HG03280 (cell line): Measurements from ENCODE around the gene HPSE2.

Experiments used
- ATAC-seq: cut with Tn5 transposase; IDR thresholded peaks from one replicate; pipeline ENCODE4 v1.9.1; 2021; ENCODE audit warnings: mild to moderate bottlenecking, moderate library complexity; ENCODE audit not compliant: unreplicated experiment

Gene HPSE2

DNA sequence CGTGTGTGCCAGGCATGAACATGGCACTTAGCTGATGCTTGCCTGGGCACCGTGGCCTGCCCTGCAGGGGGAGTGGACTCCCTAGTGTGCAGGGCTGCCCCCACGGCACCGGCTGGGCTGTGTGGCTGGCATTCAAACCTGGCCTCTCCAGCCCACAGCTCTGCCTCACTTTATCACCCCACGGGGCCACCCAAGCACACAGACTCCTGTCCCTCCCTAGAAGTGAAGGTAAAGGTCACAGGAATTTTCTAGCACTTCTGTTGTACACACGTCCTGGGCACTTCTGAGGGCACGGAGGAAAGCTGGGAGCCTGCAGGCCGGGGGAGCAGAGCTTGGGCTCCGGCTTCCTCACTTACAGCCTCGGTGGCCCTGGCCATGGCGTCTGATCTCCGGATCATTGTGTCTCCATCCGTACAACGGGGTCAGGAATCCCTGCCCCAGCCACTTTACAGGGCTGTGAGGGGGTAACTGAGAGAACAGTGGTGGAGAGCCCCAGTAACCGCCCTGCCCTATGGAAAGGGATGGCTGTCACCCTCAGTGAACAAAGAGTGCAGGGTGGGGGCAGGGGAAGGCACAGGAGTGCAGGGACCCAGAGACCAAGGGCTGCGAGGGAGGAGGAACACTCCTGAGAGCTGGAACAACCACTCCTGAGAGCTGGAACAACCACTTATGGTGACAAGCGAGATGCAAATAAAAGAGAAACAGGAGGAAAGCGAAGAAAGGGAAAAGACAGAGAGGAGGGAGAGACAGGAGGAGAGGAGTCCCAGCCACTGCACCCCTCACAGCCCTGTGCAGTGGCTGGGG is 816.8 kb downstream of the HPSE2 start:
- no peak for ATAC-seq

DNA sequence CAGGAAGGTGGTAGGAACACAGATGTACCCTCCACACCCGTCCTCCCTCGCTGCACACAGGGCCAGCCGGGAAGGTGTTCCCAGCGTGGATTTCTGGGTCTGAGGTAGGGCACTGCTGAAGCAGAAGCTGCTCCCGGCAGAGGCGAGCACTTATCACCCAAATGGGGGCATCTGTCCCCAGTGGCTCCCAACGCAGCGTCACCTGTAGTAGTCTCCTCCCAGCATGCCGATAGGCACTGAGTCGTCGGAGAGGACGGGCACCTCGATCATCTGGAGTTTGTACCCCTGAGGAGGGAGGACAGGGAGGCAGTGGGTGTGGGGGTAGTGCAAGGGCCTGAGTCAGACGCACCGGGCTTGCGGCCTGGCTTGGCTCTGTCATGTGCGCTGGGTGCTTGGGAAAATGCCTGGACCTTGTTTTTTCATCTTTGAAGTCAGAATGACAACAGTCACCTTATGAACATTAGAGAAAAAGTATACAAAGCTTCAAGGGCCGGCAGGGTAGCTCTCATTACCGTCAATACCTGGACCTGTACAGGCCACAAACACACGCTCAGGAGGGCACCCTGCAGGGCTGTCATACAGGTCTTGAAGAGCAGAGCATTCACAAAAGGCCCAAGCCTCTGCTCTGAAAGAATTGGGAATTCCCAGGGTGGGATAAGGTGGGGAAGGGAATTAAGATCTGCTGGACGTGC is 817.5 kb downstream of the HPSE2 start:
- ATAC-seq: no peak

DNA sequence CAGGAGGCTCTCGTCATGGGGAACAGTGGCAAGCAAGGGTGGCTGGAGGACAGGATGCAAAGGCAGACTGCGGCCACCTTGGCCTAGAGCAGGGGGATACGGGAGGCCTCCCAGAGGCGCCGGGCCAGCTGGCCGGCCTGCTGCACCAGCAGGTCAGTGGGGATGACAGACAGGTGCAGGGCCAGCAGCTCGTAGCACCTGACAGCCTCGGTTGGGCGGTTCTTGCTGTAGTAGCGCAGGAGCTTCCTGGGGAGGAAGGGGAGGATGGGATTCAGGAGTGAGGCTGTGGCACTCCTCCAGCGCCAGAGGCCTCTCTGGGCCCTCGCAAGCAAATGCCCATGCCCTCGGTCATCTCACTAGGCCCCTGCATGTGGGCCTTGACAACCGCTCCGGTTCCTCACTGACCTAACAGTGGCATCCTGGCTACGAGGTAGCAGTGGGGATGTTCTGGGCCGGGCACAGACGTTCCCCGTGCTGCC is 818.1 kb downstream of the HPSE2 start:
- ATAC-seq: no peak

DNA sequence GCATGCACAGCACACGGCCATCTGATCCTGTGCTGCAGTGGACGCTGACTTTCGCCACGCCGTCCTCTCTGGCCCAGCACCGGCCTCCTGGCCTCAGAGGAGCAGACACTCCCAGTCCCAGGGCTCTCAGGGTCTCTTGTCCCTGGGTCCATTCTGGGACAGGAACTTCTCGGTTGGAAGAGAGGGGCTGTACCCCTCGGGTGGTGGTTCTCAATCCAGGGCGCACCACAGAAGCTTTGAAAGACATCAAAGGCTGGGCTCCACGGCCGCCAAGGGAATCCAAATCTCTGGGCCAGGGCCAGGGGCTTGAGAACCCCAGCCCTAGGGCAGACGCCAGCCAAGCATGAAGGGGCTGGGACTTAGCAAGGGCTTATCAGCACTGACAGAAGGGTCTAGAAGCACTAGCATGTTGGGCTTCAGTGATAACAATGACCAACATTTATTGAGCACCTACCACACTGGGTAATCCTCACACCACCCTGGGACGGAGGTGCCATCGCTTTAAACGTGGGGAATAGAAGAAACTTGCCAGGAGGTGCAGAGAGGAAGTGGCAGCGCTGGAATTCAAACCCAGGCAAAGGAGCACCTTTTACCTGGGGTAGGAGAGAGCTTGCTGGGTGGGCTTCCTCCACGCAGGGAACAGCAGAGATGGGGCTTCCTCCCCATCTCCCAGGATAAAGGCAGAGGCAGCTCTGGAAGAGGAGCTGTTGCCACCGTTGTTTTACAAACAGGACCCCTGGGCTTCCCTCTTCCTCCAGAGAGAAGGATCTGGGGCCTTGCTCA is 818.9 kb downstream of the HPSE2 start:
- no peak for ATAC-seq

GRCh38 chr10:98415731-98416119 is 819.9 kb downstream of the HPSE2 start:
- ATAC-seq: no peak

- ATAC-seq: no peak
Observed at GRCh38 chr10:98414932-98415730, 820.5 kb downstream of the HPSE2 start, which contains the start of gene PYROXD2. TSS of gene PYROXD2 (minus strand) at chr10:98415182. CDS start at chr10:98415135, 47 bp downstream.

GRCh38 chr10:98414578-98414931 is 821.1 kb downstream of the HPSE2 start:
- no peak for ATAC-seq

- ATAC-seq: no peak
Observed at GRCh38 chr10:98411768-98412167, 823.9 kb downstream of the HPSE2 start.

GRCh38 chr10:98411166-98411565 is 824.5 kb downstream of the HPSE2 start:
- ATAC-seq: no peak

- ATAC-seq: no peak
Observed at GRCh38 chr10:98410759-98411158, 824.9 kb downstream of the HPSE2 start.

- no peak for ATAC-seq
Observed at GRCh38 chr10:98410135-98410743, 825.4 kb downstream of the HPSE2 start.

GRCh38 chr10:98408799-98409198 is 826.9 kb downstream of the HPSE2 start:
- ATAC-seq: no peak

DNA sequence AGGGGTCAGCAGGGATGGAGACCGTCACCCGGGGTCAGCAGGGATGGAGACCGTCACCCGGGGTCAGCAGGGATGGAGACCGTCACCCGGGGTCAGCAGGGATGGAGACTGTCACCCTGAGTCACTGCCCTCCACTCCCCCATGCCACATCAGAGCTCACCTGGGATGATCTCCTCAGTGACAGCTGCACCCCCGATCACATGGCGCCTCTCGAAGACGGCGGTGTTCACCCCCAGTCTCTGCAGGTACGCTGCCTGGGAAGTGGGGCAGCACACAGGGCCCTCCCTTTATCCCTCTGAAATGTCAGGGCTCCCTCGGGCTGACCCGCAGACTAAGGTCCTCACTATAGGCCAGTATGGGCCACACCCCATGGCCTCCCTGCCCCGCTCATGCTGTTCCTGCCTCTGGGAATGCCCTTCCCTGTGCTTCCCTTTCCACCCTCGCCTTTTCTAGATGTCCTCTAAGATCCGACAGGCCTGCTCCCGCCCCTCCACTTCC is 827.9 kb downstream of the HPSE2 start:
- no peak for ATAC-seq
